Measurements from ENCODE around the gene TMEM147. TPM values are rescaled to one million over a fixed set of nuclear protein-coding genes. Genes with fewer than 3 reads are reported as not detected.

The TMEM147 gene
- total RNA-seq, 1 donor from 2014 or later: 134 TPM

- Mint-ChIP-seq H3K36me3 (ENCODE audit: low read depth) (no peaks in the 10 kb centered on the region), H3K9me3 (no peaks in the 10 kb centered on the region), H3K27ac (no peak overlapping the region), H3K4me1 (peaks cover 9% of the 10 kb centered on the region), H3K4me3 (no peak overlapping the region), H3K27me3 (peaks cover 53% of the 10 kb centered on the region)
- DNase-seq: no peak
- intact Hi-C loops (cut with micrococcal nuclease): loop anchor here (5.0 kb wide), 1 partner anchor 36 kb away; the partner anchor contains the start of gene TMEM147
These were observed 34.1 kb upstream of the TMEM147 start for GRCh38 chr19:35511337-35511736.

DNA sequence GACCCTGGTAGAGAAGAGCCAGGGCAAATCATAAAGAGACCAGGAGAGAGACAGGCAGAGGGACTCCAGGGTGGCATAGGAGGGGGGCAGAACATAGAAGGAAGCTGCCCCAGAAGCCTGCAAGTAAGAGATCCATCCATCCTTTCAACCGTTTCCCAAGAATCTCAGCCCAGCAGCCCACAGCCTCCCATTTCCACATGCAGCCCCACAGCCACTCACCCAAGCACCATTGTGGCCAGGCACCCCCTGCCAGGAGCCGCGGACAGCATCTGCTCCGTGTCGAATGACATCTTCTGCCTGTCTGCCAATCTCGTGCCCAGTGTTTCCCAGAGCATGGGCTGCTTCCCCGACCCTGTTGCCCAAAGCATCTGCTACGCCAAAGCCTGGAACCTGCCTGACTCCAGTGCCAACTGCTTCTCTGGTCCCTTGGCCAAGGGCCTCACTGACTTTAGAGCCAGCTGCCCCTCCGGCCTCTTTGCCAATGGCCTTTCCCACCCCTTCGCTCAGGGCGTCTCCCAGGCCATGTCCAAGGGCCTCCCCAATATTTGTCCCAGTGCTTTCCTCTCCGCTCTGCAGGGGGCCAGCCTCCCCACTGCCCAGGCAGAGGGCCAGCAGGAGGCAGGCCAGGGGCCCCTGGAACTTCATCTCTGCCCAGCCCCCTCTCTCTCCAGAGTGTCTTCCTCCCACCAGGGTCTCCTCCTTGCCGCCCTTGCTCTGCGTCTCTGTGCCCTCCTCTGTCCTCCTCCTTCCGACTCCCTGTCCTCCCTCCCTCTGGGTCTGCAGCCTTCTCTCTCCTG lies 32.4 kb upstream of the TMEM147 start:
- H3K27ac Mint-ChIP-seq: no peak overlapping the region
- H3K9me3 Mint-ChIP-seq: no peaks in the 10 kb centered on the region
- H3K27me3 Mint-ChIP-seq: peaks cover 43% of the 10 kb centered on the region
- intact Hi-C loops (cut with micrococcal nuclease): loop anchor here (5.0 kb wide), 1 partner anchor 34 kb away; the partner anchor contains the start of gene TMEM147
- H3K4me3 Mint-ChIP-seq: no peak overlapping the region
- DNase-seq: no peak
- peaks cover 9% of the 10 kb centered on the region for H3K4me1 Mint-ChIP-seq
- H3K36me3 Mint-ChIP-seq (ENCODE audit: low read depth): no peaks in the 10 kb centered on the region

GRCh38 chr19:35513628-35514281 lies 31.7 kb upstream of the TMEM147 start, which contains the start of gene DMKN:
Gene DMKN, minus strand, starts transcription at chr19:35513649. Its CDS starts 174 bp downstream, at chr19:35513475.
- H3K9me3 Mint-ChIP-seq: no peaks in the 10 kb centered on the region
- no peaks in the 10 kb centered on the region for H3K36me3 Mint-ChIP-seq (ENCODE audit: low read depth)
- H3K4me1 Mint-ChIP-seq: peaks cover 9% of the 10 kb centered on the region
- intact Hi-C loops (cut with micrococcal nuclease): loop anchor here (5.0 kb wide), 1 partner anchor 34 kb away; the partner anchor contains the start of gene TMEM147
- H3K4me3 Mint-ChIP-seq: no peak within 1 kb of the TSS
- H3K27me3 Mint-ChIP-seq: peaks cover 36% of the 10 kb centered on the region
- H3K27ac Mint-ChIP-seq: no peak within 1 kb of the TSS
- no peak for DNase-seq

DNA sequence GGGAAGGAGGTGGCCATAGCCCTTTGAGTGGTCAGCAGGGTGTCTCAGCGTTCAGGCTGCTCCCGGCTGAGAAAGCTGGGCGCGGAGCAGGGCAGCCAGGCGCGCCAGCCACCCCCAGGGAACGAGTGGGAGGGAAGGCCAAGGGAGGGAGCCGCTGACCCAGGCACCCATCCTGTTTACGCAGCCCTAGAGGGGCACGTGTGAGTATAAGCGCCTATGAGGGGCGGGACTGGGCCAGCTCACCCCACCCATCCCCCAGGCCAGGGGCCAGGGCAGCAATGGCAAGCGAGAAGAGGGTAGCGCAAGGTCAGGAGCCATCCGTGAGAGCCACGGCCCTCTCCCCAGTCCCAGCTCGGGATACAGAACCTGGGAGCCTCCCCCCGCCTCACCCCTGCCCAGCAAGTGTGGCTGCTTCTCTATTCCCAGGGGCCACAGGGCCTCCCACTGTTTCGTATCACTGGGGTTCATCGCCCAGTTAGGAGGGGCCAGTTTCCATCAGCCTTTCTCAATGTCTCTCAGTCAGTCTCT lies 31.1 kb upstream of the TMEM147 start:
- Mint-ChIP-seq H3K4me1 (peaks cover 7% of the 10 kb centered on the region), H3K9me3 (no peaks in the 10 kb centered on the region), H3K27me3 (peaks cover 32% of the 10 kb centered on the region), H3K4me3 (no peak overlapping the region), H3K36me3 (ENCODE audit: low read depth) (no peaks in the 10 kb centered on the region), H3K27ac (no peak overlapping the region)
- intact Hi-C loops (cut with micrococcal nuclease): loop anchor here (5.0 kb wide), 1 partner anchor 33 kb away; the partner anchor contains the start of gene TMEM147
- no peak for DNase-seq

- no peak for DNase-seq
- no peaks in the 10 kb centered on the region for H3K4me1 Mint-ChIP-seq
- H3K27me3 Mint-ChIP-seq: peaks cover 19% of the 10 kb centered on the region
- intact Hi-C loops (cut with micrococcal nuclease): no loop called here
- H3K9me3 Mint-ChIP-seq: no peaks in the 10 kb centered on the region
- no peaks in the 10 kb centered on the region for H3K36me3 Mint-ChIP-seq (ENCODE audit: low read depth)
- H3K27ac Mint-ChIP-seq: no peak overlapping the region
- no peak overlapping the region for H3K4me3 Mint-ChIP-seq
These were observed 29.1 kb upstream of the TMEM147 start for GRCh38 chr19:35516310-35516709.

GRCh38 chr19:35517342-35517741 lies 28.1 kb upstream of the TMEM147 start:
- H3K9me3 Mint-ChIP-seq: no peaks in the 10 kb centered on the region
- no peaks in the 10 kb centered on the region for H3K4me1 Mint-ChIP-seq
- H3K27ac Mint-ChIP-seq: no peak overlapping the region
- peaks cover 17% of the 10 kb centered on the region for H3K27me3 Mint-ChIP-seq
- intact Hi-C loops (cut with micrococcal nuclease): no loop called here
- H3K36me3 Mint-ChIP-seq (ENCODE audit: low read depth): no peaks in the 10 kb centered on the region
- no peak for DNase-seq
- H3K4me3 Mint-ChIP-seq: no peak overlapping the region

DNA sequence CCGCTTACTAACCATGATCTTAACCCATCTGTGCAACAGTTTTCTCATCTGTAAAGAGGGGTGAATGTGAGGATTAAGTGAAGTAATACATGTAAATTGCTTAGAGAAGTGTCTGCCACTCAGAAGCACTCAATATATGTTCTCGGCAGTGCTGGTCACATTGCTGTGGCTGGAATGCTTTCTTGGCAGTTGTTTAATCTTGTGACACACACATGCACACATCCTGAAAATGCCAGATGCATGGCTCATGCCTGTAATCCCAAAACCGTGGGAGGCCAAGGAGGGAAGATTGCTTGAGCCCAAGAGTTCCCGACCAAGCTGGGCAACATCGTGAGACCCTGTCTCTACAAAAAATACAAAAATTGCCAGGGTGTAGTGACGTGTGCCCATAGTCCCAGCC lies 27.1 kb upstream of the TMEM147 start:
- Mint-ChIP-seq H3K4me3 (no peak overlapping the region), H3K9me3 (no peaks in the 10 kb centered on the region)

GRCh38 chr19:35519291-35519690 lies 26.1 kb upstream of the TMEM147 start:
- Mint-ChIP-seq H3K4me1 (no peaks in the 10 kb centered on the region), H3K27ac (no peak overlapping the region), H3K4me3 (no peak overlapping the region), H3K9me3 (no peaks in the 10 kb centered on the region), H3K27me3 (peaks cover 8% of the 10 kb centered on the region), H3K36me3 (ENCODE audit: low read depth) (no peaks in the 10 kb centered on the region)
- DNase-seq: no peak
- intact Hi-C loops (cut with micrococcal nuclease): no loop called here

More for the DNA sequence above, 27.1 kb upstream of the TMEM147 start:
- intact Hi-C loops (cut with micrococcal nuclease): no loop called here
- Mint-ChIP-seq H3K36me3 (ENCODE audit: low read depth) (no peaks in the 10 kb centered on the region), H3K4me1 (no peaks in the 10 kb centered on the region), H3K27ac (no peak overlapping the region), H3K27me3 (peaks cover 11% of the 10 kb centered on the region)
- DNase-seq: no peak

DNA sequence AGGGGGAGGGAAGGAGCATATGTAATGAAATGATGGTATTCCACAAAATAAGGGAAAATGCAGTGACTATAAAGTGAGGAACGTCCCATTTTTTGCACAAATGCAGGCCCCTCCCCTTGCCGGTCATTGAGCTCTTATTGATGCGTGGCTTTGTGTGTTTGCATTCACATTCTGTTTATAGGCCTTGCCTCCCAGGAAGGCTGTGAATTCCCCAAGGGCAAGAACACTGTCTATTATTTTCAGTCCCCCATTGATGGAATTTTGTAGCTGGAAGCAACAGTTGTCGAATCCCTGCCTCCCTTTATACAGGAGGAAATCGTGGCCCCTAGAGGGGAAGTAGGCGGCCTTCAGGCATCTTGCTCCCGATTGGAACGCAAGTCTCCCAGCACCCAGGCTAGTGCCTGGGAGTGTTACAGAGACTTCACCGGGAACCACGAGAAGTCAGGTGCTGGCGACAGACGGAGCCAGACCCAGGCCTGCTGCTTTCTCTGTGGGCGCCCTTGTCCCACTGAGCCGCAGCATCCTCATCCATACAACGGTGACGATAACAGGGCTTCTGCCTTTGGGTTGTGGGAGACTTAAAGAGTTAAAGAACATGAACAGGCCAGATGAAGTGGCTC lies 24.2 kb upstream of the TMEM147 start:
- no peaks in the 10 kb centered on the region for H3K36me3 Mint-ChIP-seq (ENCODE audit: low read depth)
- no peaks in the 10 kb centered on the region for H3K4me1 Mint-ChIP-seq
- intact Hi-C loops (cut with micrococcal nuclease): no loop called here
- peaks cover 6% of the 10 kb centered on the region for H3K27me3 Mint-ChIP-seq
- no peak overlapping the region for H3K4me3 Mint-ChIP-seq
- no peak overlapping the region for H3K27ac Mint-ChIP-seq
- no peak for DNase-seq
- H3K9me3 Mint-ChIP-seq: no peaks in the 10 kb centered on the region

DNA sequence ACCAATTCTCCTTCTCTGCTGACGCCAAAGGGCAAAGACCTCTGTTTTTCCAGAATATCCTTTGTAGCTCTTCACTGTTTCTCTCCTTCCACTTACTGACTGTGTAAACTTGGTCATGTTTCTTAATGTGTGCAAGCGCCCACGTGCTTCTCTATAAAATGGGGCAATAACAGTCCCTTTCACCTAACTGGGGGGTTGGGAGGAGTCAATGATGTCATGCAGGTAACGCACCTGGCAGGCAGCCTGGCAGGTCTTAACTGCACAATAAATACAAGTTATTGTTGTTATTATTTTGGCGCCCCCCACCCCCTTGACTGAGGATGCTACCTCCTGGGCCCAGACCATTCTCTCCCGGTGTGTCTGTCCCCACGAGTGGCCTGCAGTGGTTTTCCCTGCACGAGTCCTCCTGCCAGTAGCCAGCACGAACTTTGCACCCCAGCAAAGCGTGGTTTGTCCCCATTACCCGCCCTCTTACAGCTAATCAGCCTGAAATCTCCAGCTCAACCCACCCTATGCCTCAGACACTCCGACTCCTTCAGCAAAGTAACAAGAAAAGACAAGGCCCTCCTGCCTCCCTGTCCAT lies 22.6 kb upstream of the TMEM147 start:
- DNase-seq: no peak
- intact Hi-C loops (cut with micrococcal nuclease): no loop called here
- Mint-ChIP-seq H3K27me3 (peaks cover 4% of the 10 kb centered on the region), H3K36me3 (ENCODE audit: low read depth) (no peaks in the 10 kb centered on the region), H3K4me3 (no peak overlapping the region), H3K9me3 (no peaks in the 10 kb centered on the region), H3K27ac (no peak overlapping the region), H3K4me1 (no peaks in the 10 kb centered on the region)

DNA sequence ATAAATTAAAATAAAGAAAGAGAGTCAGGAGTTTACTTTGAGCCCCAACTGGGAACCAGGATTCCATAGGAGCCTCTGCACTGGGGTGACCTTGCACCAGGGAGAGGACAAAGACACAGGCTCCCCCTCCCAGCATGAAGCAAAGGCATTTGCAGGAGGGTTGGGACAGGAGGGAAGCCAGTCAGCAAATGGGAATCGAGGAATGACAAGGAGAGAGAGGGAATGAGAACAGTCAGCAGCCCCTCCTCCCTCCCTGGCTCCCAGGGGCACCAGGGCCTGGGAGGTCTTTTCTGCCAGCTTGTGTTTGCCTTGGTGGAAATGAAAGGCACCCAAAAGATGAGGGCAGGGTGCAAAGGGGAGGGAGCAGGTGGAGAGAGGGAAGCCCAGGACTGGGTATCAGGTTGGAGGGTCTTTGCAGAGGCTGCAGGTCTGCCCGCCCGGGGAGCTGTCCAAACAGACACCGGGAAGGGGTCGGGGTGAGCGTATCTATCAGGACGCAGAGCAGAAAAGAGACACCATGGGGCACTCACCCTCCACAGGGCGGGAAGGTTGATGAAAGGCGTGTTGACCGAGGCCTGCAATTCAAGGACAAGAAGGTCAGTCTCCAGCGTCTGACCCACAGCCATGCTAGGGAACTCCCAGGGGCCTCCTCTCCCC lies 21.1 kb upstream of the TMEM147 start:
- intact Hi-C loops (cut with micrococcal nuclease): no loop called here
- Mint-ChIP-seq H3K4me3 (no peak overlapping the region), H3K27me3 (peaks cover 10% of the 10 kb centered on the region), H3K36me3 (ENCODE audit: low read depth) (no peaks in the 10 kb centered on the region), H3K9me3 (no peaks in the 10 kb centered on the region), H3K27ac (no peak overlapping the region), H3K4me1 (no peaks in the 10 kb centered on the region)
- no peak for DNase-seq

- no peaks in the 10 kb centered on the region for H3K4me1 Mint-ChIP-seq
- H3K27ac Mint-ChIP-seq: no peak overlapping the region
- DNase-seq: no peak
- no peak overlapping the region for H3K4me3 Mint-ChIP-seq
- intact Hi-C loops (cut with micrococcal nuclease): no loop called here
- H3K36me3 Mint-ChIP-seq (ENCODE audit: low read depth): no peaks in the 10 kb centered on the region
- no peaks in the 10 kb centered on the region for H3K9me3 Mint-ChIP-seq
- peaks cover 11% of the 10 kb centered on the region for H3K27me3 Mint-ChIP-seq
These were observed 19.6 kb upstream of the TMEM147 start for GRCh38 chr19:35525873-35526272.
